Right lobe of liver (tissue), 6 donors: ENCODE measurements around the gene ZNF827. TPM values are rescaled to one million over a fixed set of nuclear protein-coding genes. Genes with fewer than 3 reads are reported as not detected.

ENCODE experiments used
- ATAC-seq, 4 donors: fragments of 200-7000 bp; cut with Tn5 transposase; one replicate each; pipeline ENCODE4 v1.9.1; 2020; ENCODE audit warnings: mild to moderate bottlenecking in 4 of 4, moderate library complexity in 4 of 4
- DNase-seq, 3 donors: peaks; one replicate each; pipeline ENCODE4 v3.0.0-alpha.2; 2020
- H3K27ac ChIP-seq, 3 donors: fragments of 200-600 bp; one replicate each; pipeline ENCODE4 v1.8.0; 2022
- H3K27me3 ChIP-seq, 2 donors: fragments of 200-600 bp; one replicate each; pipeline ENCODE4 v1.8.0; 2022
- H3K36me3 ChIP-seq, 4 donors: fragments of 200-600 bp; sonication (generic) in 1 of 4; one replicate each; pipeline versions ENCODE4 v1.5.1 to v1.8.0; 2017 to 2022; ENCODE audit warnings: control low read depth in 1 of 4
- H3K4me1 ChIP-seq, 4 donors: fragments of 200-600 bp; sonication (generic) in 1 of 4; one replicate each; pipeline versions ENCODE4 v1.5.1 to v1.8.0; 2017 to 2022; ENCODE audit warnings: control low read depth in 1 of 4
- H3K4me3 ChIP-seq, 3 donors: fragments of 200-600 bp; one replicate each; pipeline ENCODE4 v1.8.0; 2022
- H3K9me3 ChIP-seq, 4 donors: fragments of 200-600 bp; sonication (generic) in 1 of 4; one replicate each; pipeline versions ENCODE4 v1.5.1 to v1.8.0; 2017 to 2022; ENCODE audit warnings: control low read depth in 1 of 4
- CTCF ChIP-seq, 4 donors: fragments of 200-600 bp in 3 of 4; fragments of 450-650 bp in 1 of 4; IDR thresholded peaks; one replicate each; pipeline versions ENCODE4 v1.5.1 to v1.8.0; 2016 to 2022; ENCODE audit warnings: antibody characterized with exemption in 4 of 4, mild to moderate bottlenecking in 2 of 4
- POLR2A ChIP-seq: fragments of 450-650 bp; IDR thresholded peaks from one replicate; pipeline ENCODE4 v1.6.1; 2017; ENCODE audit warnings: antibody characterized with exemption, mild to moderate bottlenecking
- WGBS: methylation state at CpG from one replicate; pipeline ENCODE4 v1.1.6; 2018; ENCODE audit warnings: low coverage, low lambda C conversion rate; ENCODE audit not compliant: insufficient coverage; ENCODE audit errors: missing lambda C conversion rate; 5-methylcytosine and 5-hydroxymethylcytosine counted together
- intact Hi-C, 2 donors: fragments of 100-400 bp; cut with DNase I; formaldehyde crosslinking; loops; one replicate each; pipeline versions ENCODE4 v1.11.2 to v1.14.1; 2022
- total RNA-seq, 6 experiments: library from RNA; depleted of rRNA in 2 of 6; stranded (reverse); fragments of >200 nt in 2 of 6; fragmentation: NEBNext Ultra II Directional in 3 of 6; extraction: Animal tissue kit (Norgen Biotek cat#: 25700) in 3 of 6; gene quantifications; one replicate each; pipeline versions ENCODE4 v1.1.0 to v1.2.4, GENCODE V29; 2016 to 2023
- donor health status: DM: no; HTN: yes; CAD: no.
- donor health status: DM: no; HTN: no; CAD: no.
- donor health status: DM: no; HTN: no; CAD: no.
- donor health status: DM: no; HTN: yes; CAD: no.
- donor health status: DM: no; HTN: yes; CAD: no.

Gene ZNF827
- total RNA-seq, 6 experiments from 2014 or later, result 0.28 to 1.6 (median 0.68) TPM

- H3K27me3 ChIP-seq, result no peaks in the 10 kb centered on the region
- TF ChIP-seq POLR2A (no peak), CTCF (IDR thresholded peaks at IDR 0.05) (no peak)
- H3K4me3 ChIP-seq, result no peak overlapping the region
- no peaks in the 10 kb centered on the region for H3K4me1 ChIP-seq
- DNase-seq, result no peak
- intact Hi-C loops, result no loop called here
- 51% methylated on average over 5 of the region's 5 CpGs for WGBS
- no peaks in the 10 kb centered on the region for H3K9me3 ChIP-seq
- no peaks in the 10 kb centered on the region for H3K36me3 ChIP-seq
- H3K27ac ChIP-seq, result no peak overlapping the region
- no peak for ATAC-seq
Observed at GRCh38 chr4:145860446-145860845, 78.2 kb downstream of the ZNF827 start.

GRCh38 chr4:145859926-145860325, 78.7 kb downstream of the ZNF827 start:
- Histone ChIP-seq H3K27ac (no peak overlapping the region), H3K27me3 (no peaks in the 10 kb centered on the region), H3K4me1 (no peaks in the 10 kb centered on the region), H3K36me3 (no peaks in the 10 kb centered on the region), H3K4me3 (no peak overlapping the region), H3K9me3 (no peaks in the 10 kb centered on the region)
- intact Hi-C loops, result no loop called here
- ATAC-seq, result no peak
- TF ChIP-seq CTCF (IDR thresholded peaks at IDR 0.05), result no peak
- TF ChIP-seq POLR2A, result no peak
- DNase-seq, result no peak
- 48% methylated on average over 3 of the region's 3 CpGs for WGBS

GRCh38 chr4:145859426-145859825, 79.2 kb downstream of the ZNF827 start:
- Histone ChIP-seq H3K36me3 (no peaks in the 10 kb centered on the region), H3K27ac (no peak overlapping the region), H3K27me3 (no peaks in the 10 kb centered on the region), H3K4me3 (no peak overlapping the region), H3K9me3 (no peaks in the 10 kb centered on the region), H3K4me1 (no peaks in the 10 kb centered on the region)
- TF ChIP-seq POLR2A (no peak), CTCF (IDR thresholded peaks at IDR 0.05) (no peak)
- no peak for DNase-seq
- ATAC-seq, result no peak
- WGBS, result 70% methylated on average over 4 of the region's 8 CpGs
- intact Hi-C loops, result no loop called here

- WGBS, result 46% methylated on average over 3 of the region's 3 CpGs
- Histone ChIP-seq H3K9me3 (no peaks in the 10 kb centered on the region), H3K27me3 (no peaks in the 10 kb centered on the region), H3K27ac (no peak overlapping the region), H3K4me1 (no peaks in the 10 kb centered on the region), H3K4me3 (no peak overlapping the region), H3K36me3 (no peaks in the 10 kb centered on the region)
- ATAC-seq (no peak), DNase-seq (no peak)
- intact Hi-C loops, result no loop called here
- TF ChIP-seq POLR2A (no peak), CTCF (IDR thresholded peaks at IDR 0.05) (no peak)
Observed at GRCh38 chr4:145852256-145852839, 86.3 kb downstream of the ZNF827 start.
